ENCODE measurements around the gene CCDC137.

Gene CCDC137

GRCh38 chr17:81682565-81683207, 16.1 kb downstream of the CCDC137 start:
- DNase-seq (ENCODE audit: low spot score), result no peak

GRCh38 chr17:81683208-81683583, 16.7 kb downstream of the CCDC137 start:
- no peak for DNase-seq (ENCODE audit: low spot score)

GRCh38 chr17:81683584-81684441, 17.3 kb downstream of the CCDC137 start, which contains the start of the genes ARL16 and HGS:
TSS of gene ARL16 (minus strand) at chr17:81683797. CDS start at chr17:81683753, 44 bp downstream.
TSS of gene HGS (plus strand) at chr17:81684011. CDS start at chr17:81684067, 56 bp downstream.
- DNase-seq (ENCODE audit: low spot score), result peak; percentile 97

- DNase-seq (ENCODE audit: low spot score), result no peak
These were observed 17.9 kb downstream of the CCDC137 start for GRCh38 chr17:81684442-81684911.

GRCh38 chr17:81685108-81685507, 18.6 kb downstream of the CCDC137 start:
- peak; percentile 46 for DNase-seq (ENCODE audit: low spot score)

GRCh38 chr17:81686614-81687013, 20.1 kb downstream of the CCDC137 start:
- DNase-seq (ENCODE audit: low spot score), result no peak

- no peak for DNase-seq (ENCODE audit: low spot score)
These were observed 21.4 kb downstream of the CCDC137 start for GRCh38 chr17:81687770-81688541.

GRCh38 chr17:81688616-81689015, 22.1 kb downstream of the CCDC137 start:
- no peak for DNase-seq (ENCODE audit: low spot score)

GRCh38 chr17:81690066-81690465, 23.5 kb downstream of the CCDC137 start:
- DNase-seq (ENCODE audit: low spot score), result no peak

GRCh38 chr17:81690549-81690948, 24.0 kb downstream of the CCDC137 start:
- DNase-seq (ENCODE audit: low spot score), result no peak

GRCh38 chr17:81691196-81691595, 24.7 kb downstream of the CCDC137 start:
- no peak for DNase-seq (ENCODE audit: low spot score)

GRCh38 chr17:81691608-81692007, 25.1 kb downstream of the CCDC137 start:
- DNase-seq (ENCODE audit: low spot score), result no peak

GRCh38 chr17:81693509-81694210, 27.1 kb downstream of the CCDC137 start:
- no peak for DNase-seq (ENCODE audit: low spot score)

GRCh38 chr17:81694810-81695209, 28.3 kb downstream of the CCDC137 start:
- no peak for DNase-seq (ENCODE audit: low spot score)

GRCh38 chr17:81695211-81695610, 28.7 kb downstream of the CCDC137 start:
- DNase-seq (ENCODE audit: low spot score), result no peak

- no peak for DNase-seq (ENCODE audit: low spot score)
These were observed 29.3 kb downstream of the CCDC137 start for GRCh38 chr17:81695801-81696200.

- no peak for DNase-seq (ENCODE audit: low spot score)
These were observed 29.8 kb downstream of the CCDC137 start for GRCh38 chr17:81696218-81696941.

- DNase-seq (ENCODE audit: low spot score), result no peak
These were observed 30.9 kb downstream of the CCDC137 start for GRCh38 chr17:81697261-81698044.

- no peak for DNase-seq (ENCODE audit: low spot score)
These were observed 34.1 kb downstream of the CCDC137 start for GRCh38 chr17:81700353-81701287.
